GM12874 (cell line): ENCODE measurements around the gene SETX.

Experiments
- TF ChIP-seq, protein P1 (sequence below): IDR thresholded peaks from 2 replicates; pipeline ENCODE4 v1.5.1; 2011; ENCODE audit warnings: low read depth, mild to moderate bottlenecking, control low read depth, low read length, moderate library complexity; ENCODE audit not compliant: insufficient read depth

SETX gene

DNA sequence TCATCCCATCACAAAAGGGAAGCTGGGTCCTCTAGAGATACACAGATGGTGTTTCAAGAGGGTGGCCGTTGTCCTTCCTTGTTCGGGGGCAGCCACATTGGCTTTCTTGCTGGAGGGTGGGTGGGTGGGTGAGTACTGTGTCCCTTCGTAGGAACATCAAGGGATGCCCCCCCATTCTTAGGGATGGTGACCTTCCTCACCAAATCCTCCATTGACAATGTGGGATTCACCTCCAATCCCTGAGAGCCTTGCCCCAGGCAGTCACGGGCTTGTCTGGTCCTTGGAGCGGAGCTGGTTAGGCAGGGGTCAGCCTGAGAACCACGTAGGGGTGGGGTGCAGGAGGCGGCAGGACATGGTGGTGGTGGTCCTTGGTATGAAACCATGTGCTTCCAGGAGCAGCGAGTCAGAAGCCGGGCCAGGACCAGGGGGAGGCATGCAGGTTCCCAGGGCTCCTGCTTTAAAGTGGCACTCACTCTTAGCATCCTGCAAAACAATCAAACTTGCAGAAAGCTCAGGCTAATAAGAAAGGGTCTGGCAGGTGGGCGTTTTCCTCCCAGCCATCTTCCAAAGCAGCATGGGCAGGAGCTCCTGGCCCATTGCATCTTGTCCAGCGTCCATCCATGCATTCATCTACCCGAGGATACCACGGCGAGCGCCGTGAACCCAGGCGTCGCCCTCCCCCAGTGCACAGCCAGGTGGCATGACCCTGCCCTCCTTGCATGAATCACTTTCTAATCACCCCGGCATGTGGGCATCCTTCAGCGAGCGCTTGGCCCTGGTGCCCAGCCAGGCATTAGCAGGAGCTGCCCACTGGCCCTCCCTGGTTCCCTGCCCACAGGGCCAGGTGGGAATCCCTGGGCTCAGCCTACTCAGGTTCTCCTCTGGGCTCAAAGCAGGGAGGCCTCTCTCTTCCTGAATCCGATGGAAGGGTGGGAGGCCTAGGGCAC, 116.5 kb downstream of the SETX start:
- TF ChIP-seq, protein P1, sequence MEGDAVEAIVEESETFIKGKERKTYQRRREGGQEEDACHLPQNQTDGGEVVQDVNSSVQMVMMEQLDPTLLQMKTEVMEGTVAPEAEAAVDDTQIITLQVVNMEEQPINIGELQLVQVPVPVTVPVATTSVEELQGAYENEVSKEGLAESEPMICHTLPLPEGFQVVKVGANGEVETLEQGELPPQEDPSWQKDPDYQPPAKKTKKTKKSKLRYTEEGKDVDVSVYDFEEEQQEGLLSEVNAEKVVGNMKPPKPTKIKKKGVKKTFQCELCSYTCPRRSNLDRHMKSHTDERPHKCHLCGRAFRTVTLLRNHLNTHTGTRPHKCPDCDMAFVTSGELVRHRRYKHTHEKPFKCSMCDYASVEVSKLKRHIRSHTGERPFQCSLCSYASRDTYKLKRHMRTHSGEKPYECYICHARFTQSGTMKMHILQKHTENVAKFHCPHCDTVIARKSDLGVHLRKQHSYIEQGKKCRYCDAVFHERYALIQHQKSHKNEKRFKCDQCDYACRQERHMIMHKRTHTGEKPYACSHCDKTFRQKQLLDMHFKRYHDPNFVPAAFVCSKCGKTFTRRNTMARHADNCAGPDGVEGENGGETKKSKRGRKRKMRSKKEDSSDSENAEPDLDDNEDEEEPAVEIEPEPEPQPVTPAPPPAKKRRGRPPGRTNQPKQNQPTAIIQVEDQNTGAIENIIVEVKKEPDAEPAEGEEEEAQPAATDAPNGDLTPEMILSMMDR, result no peak

- TF ChIP-seq, protein P1, result no peak
Observed at GRCh38 chr9:132237481-132237880, 117.3 kb downstream of the SETX start.

DNA sequence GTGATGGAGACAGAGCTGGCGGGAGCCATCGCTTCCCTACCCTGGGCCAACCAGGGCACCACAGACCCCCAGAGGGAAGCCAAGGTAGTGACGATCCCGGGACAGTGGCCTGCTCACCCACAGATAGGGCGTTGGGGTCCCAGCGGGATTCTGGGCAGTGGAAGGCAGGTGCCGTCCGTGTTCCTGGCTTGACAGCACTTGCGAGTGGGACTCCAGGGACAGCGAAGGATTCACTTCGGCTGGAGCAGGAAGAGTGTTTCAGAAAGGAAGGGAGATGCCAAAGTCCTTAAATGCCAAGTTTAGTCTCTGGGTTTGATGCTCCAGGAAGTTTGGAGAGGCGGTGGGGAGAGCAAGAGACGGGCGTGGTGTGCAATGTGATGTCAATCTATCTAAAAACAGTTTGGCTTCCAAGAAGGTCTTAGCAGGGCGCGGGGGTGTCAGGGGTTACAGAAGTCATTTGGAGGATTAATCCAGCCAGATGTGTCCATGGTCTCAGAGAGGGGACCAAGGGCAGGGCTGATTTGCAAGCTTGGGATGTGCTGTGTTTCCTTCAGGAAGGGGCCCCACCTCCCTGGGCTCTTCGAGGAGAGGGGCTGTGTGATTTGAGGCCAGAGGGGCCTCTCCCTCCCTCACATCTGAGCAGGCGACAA, 118.0 kb downstream of the SETX start:
- TF ChIP-seq, protein P1, result no peak

DNA sequence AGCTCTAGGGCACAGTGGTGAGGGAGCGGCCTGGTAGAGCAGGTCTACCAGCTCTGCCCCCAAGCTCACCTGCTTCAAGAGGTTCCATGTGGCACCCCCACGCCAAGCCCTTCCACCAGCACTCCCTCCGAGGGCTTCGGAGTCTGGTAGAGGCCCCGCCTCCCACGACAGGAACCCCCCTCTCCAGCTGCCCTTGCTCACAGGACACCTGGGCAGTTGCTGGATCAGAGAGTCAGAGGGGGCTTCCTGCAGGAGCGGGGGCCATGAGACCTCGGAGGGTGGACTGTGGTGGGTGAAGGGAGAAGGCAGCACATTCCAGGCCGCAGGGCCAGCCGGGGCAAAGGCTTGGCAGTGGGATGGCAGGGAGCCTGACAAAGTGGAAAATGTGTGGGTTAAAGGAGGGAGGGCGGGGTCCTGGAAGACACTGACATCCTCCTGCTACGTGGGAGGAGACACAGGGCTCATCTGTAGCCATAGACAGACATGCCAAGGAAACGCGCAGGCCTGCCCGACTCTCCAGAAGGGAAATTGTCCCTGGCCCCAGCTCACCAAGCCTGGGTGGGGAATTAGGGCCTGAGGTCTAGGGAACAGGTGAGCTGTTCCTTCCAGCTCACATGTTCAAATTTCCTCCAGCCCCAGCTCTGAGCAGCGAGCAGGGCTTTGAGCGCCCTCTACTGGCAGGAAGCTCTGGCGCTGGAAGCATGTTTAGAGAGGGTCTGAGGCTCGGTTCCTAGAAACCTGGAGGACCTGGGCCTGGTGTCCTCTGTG, 118.7 kb downstream of the SETX start:
- TF ChIP-seq, protein P1, result peak; percentile 98

GRCh38 chr9:132235125-132235524, 119.7 kb downstream of the SETX start:
- TF ChIP-seq, protein P1, result no peak

DNA sequence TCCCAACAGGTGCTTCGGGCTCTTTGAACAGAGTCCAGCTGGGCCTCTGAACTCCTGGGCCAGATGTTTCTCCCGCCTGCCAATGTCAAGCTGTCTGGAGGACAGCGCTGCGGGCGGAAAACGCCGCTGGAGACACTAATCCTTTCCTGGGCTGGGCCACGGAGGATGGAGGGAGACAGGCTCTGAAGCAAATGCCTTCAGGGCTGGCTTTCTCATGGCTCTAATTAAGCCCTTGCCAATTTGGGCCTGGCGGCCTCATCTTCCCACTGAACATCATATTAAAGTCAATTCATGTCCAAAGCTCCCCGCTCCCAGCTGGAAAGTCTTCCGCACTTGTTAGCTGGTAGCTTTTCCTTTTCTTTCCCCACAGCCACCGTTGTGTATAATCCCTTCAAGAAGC, 120.3 kb downstream of the SETX start:
- TF ChIP-seq, protein P1, result no peak

- TF ChIP-seq, protein P1, result no peak
Observed at GRCh38 chr9:132233138-132233537, 121.6 kb downstream of the SETX start.
